IMR-90 (cell line): ENCODE results near the gene SLC2A13. TPM values are rescaled to one million over a fixed set of nuclear protein-coding genes. Genes with fewer than 3 reads are reported as not detected.

ENCODE experiments used
- ATAC-seq: fragments of 200-7000 bp; cut with Tn5 transposase; 2 replicates; pipeline ENCODE4 v1.9.1; 2020; ENCODE audit warnings: low read depth, mild to moderate bottlenecking, moderate library complexity
- BruUV-seq: library from RNA; stranded (reverse); fragments of 400-500 nt; replicated peaks from 2 replicates; lab custom pipeline; 2021; lab: Mats Ljungman, UMichigan
- CTCF ChIA-PET: fragments of 300-600 bp; formaldehyde crosslinking; extraction: SDS; loops from one replicate; lab custom pipeline; 2021; ENCODE audit warnings: antibody characterized with exemption; lab: Yijun Ruan, JAX
- POLR2A ChIA-PET: fragments of 300-600 bp; sonication (Branson Sonifier 250); formaldehyde crosslinking; loops from one replicate; lab custom pipeline; 2022; ENCODE audit warnings: antibody characterized with exemption; ENCODE audit not compliant: unreplicated experiment; lab: Charles Lee
- DNase-seq: peaks from one replicate; pipeline ENCODE4 v3.0.0; 2013
- H2AFZ ChIP-seq: replicated peaks from 2 replicates; pipeline ENCODE3; 2013; ENCODE audit warnings: low read length, mild to moderate bottlenecking; ENCODE audit not compliant: poor library complexity
- H2AK5ac ChIP-seq: 2 replicates; pipeline ENCODE4 v1.6.1; 2013; ENCODE audit warnings: low read depth, low read length, inconsistent platforms
- H2AK9ac ChIP-seq: replicated peaks from 2 replicates; pipeline ENCODE3; 2013; ENCODE audit warnings: mild to moderate bottlenecking, low read depth, low read length, moderate library complexity; ENCODE audit not compliant: poor library complexity
- H2BK120ac ChIP-seq: 2 replicates; pipeline ENCODE4 v1.6.1; 2013; ENCODE audit warnings: low read depth, low read length, inconsistent platforms
- H2BK15ac ChIP-seq: 3 replicates; pipeline ENCODE4 v1.6.1; 2013; ENCODE audit warnings: low read depth, low read length, inconsistent platforms
- H2BK20ac ChIP-seq: 2 replicates; pipeline ENCODE4 v1.6.1; 2013; ENCODE audit warnings: low read depth, mild to moderate bottlenecking, inconsistent platforms, low read length, moderate library complexity
- H2BK5ac ChIP-seq: 2 replicates; pipeline ENCODE4 v1.6.1; 2013; ENCODE audit warnings: mild to moderate bottlenecking, low read depth, low read length, inconsistent platforms; ENCODE audit not compliant: poor library complexity, severe bottlenecking
- H3K14ac ChIP-seq: replicated peaks from 2 replicates; pipeline ENCODE4 v1.6.1; 2013; ENCODE audit warnings: low read depth, low read length, inconsistent platforms
- H3K18ac ChIP-seq: 2 replicates; pipeline ENCODE4 v1.6.1; 2013; ENCODE audit warnings: low read depth, low read length, control low read depth
- H3K23ac ChIP-seq: 2 replicates; pipeline ENCODE4 v1.6.1; 2013; ENCODE audit warnings: low read depth, low read length, inconsistent platforms
- H3K27ac ChIP-seq: 2 replicates; pipeline ENCODE4 v1.5.1; 2013; ENCODE audit warnings: mild to moderate bottlenecking, control low read depth, low read length; ENCODE audit not compliant: insufficient read depth
- H3K27me3 ChIP-seq: 2 replicates; pipeline ENCODE4 v1.6.1; 2013; ENCODE audit warnings: low read length; ENCODE audit not compliant: control insufficient read depth, insufficient read depth
- H3K36me3 ChIP-seq: 2 replicates; pipeline ENCODE4 v1.6.1; 2013; ENCODE audit warnings: low read length, mixed read lengths; ENCODE audit not compliant: control insufficient read depth, insufficient read depth
- H3K4ac ChIP-seq: 2 replicates; pipeline ENCODE4 v1.6.1; 2013; ENCODE audit warnings: low read depth, low read length, inconsistent platforms
- H3K4me1 ChIP-seq: 2 replicates; pipeline ENCODE4 v1.6.1; 2013; ENCODE audit warnings: low read length, mixed read lengths; ENCODE audit not compliant: control insufficient read depth, insufficient read depth
- H3K4me2 ChIP-seq: 2 replicates; pipeline ENCODE4 v1.6.1; 2013; ENCODE audit warnings: low read depth, mild to moderate bottlenecking, control low read depth, low read length, moderate library complexity
- H3K4me3 ChIP-seq: 2 replicates; pipeline ENCODE4 v1.5.1; 2013; ENCODE audit warnings: low read depth, mild to moderate bottlenecking, control low read depth, low read length, moderate library complexity; ENCODE audit not compliant: insufficient read depth
- H3K56ac ChIP-seq: 2 replicates; pipeline ENCODE4 v1.6.1; 2013; ENCODE audit warnings: low read length, inconsistent platforms; ENCODE audit not compliant: insufficient read depth; ENCODE audit errors: extremely low read depth
- H3K79me1 ChIP-seq, 2 experiments: 2 replicates each; pipeline ENCODE4 v1.6.1; 2013; ENCODE audit warnings: low read length in 2 of 2, inconsistent platforms in 1 of 2, low read depth in 1 of 2
- H3K9ac ChIP-seq: 2 replicates; pipeline ENCODE4 v1.6.1; 2013; ENCODE audit warnings: low read depth, low read length, control low read depth
- H3K9me1 ChIP-seq: 2 replicates; pipeline ENCODE4 v1.6.1; 2013; ENCODE audit warnings: low read length, inconsistent platforms; ENCODE audit not compliant: insufficient read depth
- H3K9me3 ChIP-seq: 2 replicates; pipeline ENCODE4 v1.6.1; 2013; ENCODE audit warnings: low read length; ENCODE audit not compliant: control insufficient read depth, insufficient read depth
- H4K20me1 ChIP-seq: 2 replicates; pipeline ENCODE4 v1.6.1; 2013; ENCODE audit warnings: low read length, inconsistent platforms; ENCODE audit not compliant: insufficient read depth
- H4K5ac ChIP-seq: 2 replicates; pipeline ENCODE4 v1.6.1; 2013; ENCODE audit warnings: mild to moderate bottlenecking, low read depth, low read length, control low read depth
- H4K8ac ChIP-seq, 2 experiments: 2 replicates each; pipeline ENCODE4 v1.6.1; 2013; ENCODE audit warnings: low read depth in 2 of 2, low read length in 2 of 2, control low read depth in 1 of 2, inconsistent platforms in 1 of 2
- H4K91ac ChIP-seq: 2 replicates; pipeline ENCODE4 v1.6.1; 2013; ENCODE audit warnings: low read depth, low read length, inconsistent platforms; ENCODE audit not compliant: insufficient read depth
- BHLHE40 ChIP-seq: fragments of 150-350 bp; IDR thresholded peaks from 2 replicates; pipeline ENCODE4 v1.6.1; 2016; ENCODE audit warnings: mild to moderate bottlenecking, low read depth, low read length
- CEBPB ChIP-seq: IDR thresholded peaks from 2 replicates; pipeline ENCODE4 v1.6.1; 2012; ENCODE audit warnings: low read depth, low read length, improper control_type of control experiment
- CTCF ChIP-seq: conservative IDR thresholded peaks from 2 replicates; pipeline ENCODE4 v1.5.1; 2012; ENCODE audit warnings: mild to moderate bottlenecking, low read depth, low read length, improper control_type of control experiment
- ELK1 ChIP-seq: fragments of 150-350 bp; IDR thresholded peaks from 2 replicates; pipeline ENCODE4 v1.6.1; 2016; ENCODE audit warnings: low read depth, mild to moderate bottlenecking, low read length, moderate library complexity, borderline replicate concordance
- FOS ChIP-seq: fragments of 150-350 bp; IDR thresholded peaks from 2 replicates; pipeline ENCODE4 v1.6.1; 2016; ENCODE audit warnings: low read depth, low read length
- MAFK ChIP-seq: IDR thresholded peaks from 2 replicates; pipeline ENCODE4 v1.6.1; 2012; ENCODE audit warnings: low read depth, low read length, improper control_type of control experiment
- MAZ ChIP-seq: IDR thresholded peaks from 2 replicates; pipeline ENCODE4 v1.6.1; 2012; ENCODE audit warnings: low read depth, mild to moderate bottlenecking, low read length, improper control_type of control experiment, moderate library complexity, borderline replicate concordance
- MXI1 ChIP-seq: IDR thresholded peaks from 2 replicates; pipeline ENCODE4 v1.6.1; 2012; ENCODE audit warnings: low read depth, mild to moderate bottlenecking, low read length, moderate library complexity, borderline replicate concordance
- NFE2L2 ChIP-seq: fragments of 150-350 bp; IDR thresholded peaks from 2 replicates; pipeline ENCODE4 v1.6.1; 2016; ENCODE audit warnings: low read depth, mild to moderate bottlenecking, low read length
- POLR2A ChIP-seq: IDR thresholded peaks from 2 replicates; pipeline ENCODE4 v1.6.1; 2012; ENCODE audit warnings: mild to moderate bottlenecking, low read depth, low read length
- RCOR1 ChIP-seq: IDR thresholded peaks from 2 replicates; pipeline ENCODE4 v1.6.1; 2012; ENCODE audit warnings: mild to moderate bottlenecking, low read length, improper control_type of control experiment; ENCODE audit not compliant: insufficient replicate concordance
- SMC3 ChIP-seq: fragments of 150-350 bp; IDR thresholded peaks from 2 replicates; pipeline ENCODE4 v1.6.1; 2016; ENCODE audit warnings: low read depth, mild to moderate bottlenecking, antibody characterized with exemption, low read length, moderate library complexity
- WGBS, 2 experiments: methylation state at CpG; one replicate each; pipeline versions ENCODE4 v1.1.5 to v1.1.7; 2013; ENCODE audit warnings: missing lambda C conversion rate in 2 of 2; ENCODE audit not compliant: insufficient read length in 1 of 2; ENCODE audit errors: extremely low coverage in 2 of 2; 5-methylcytosine and 5-hydroxymethylcytosine counted together
- dilution Hi-C: fragments of 300-500 bp; cut with HindIII; formaldehyde crosslinking; loops from one replicate; pipeline ENCODE4 v1.14.3; 2018; ENCODE audit warnings: low sequenced_read_pairs; ENCODE audit not compliant: unreplicated experiment
- in situ Hi-C: fragments of 300-500 bp; cut with MboI; formaldehyde crosslinking; loops from 3 replicates; pipeline ENCODE4 v1.14.3; 2019; ENCODE audit warnings: low sequenced_read_pairs, inconsistent platforms, mixed read lengths
- intact Hi-C: fragments of 100-400 bp; cut with micrococcal nuclease; formaldehyde crosslinking; loops from 2 replicates; pipeline ENCODE4 v1.10.0; 2022
- polyA plus RNA-seq, 3 experiments: library from polyadenylated mRNA; depleted of rRNA; stranded (reverse); fragments of >200 nt; gene quantifications; 2 replicates each; pipeline ENCODE4 v1.2.3, GENCODE V29; 2012; ENCODE audit warnings: low replicate concordance in 1 of 3
- total RNA-seq: library from RNA; depleted of rRNA; stranded (reverse); fragments of >200 nt; gene quantifications from 2 replicates; pipeline ENCODE4 v1.2.3, GENCODE V29; 2012

Gene SLC2A13
- total and polyA plus RNA-seq, 2 of the 4 experiments (the other 2 are of a cell fraction) = 1.5 to 3.9 TPM

- Histone ChIP-seq H3K14ac (no peak overlapping the region), H3K4me3 (no peak overlapping the region), H3K27me3 (no peaks in the 10 kb centered on the region), H2BK120ac (no peak overlapping the region), H3K36me3 (no peaks in the 10 kb centered on the region), H2BK15ac (no peak overlapping the region), H2BK5ac (no peak overlapping the region), H3K27ac (no peak overlapping the region), H2BK20ac (no peak overlapping the region), H2AK9ac (no peak overlapping the region), H3K79me1 (no peaks in the 10 kb centered on the region), H4K8ac (no peak overlapping the region), H2AFZ (no peak overlapping the region), H3K9me1 (no peaks in the 10 kb centered on the region), H3K4me1 (no peaks in the 10 kb centered on the region), H3K4ac (no peak overlapping the region), H4K91ac (no peak overlapping the region), H3K9ac (no peak overlapping the region), H3K18ac (no peak overlapping the region), H3K23ac (no peak overlapping the region), H4K20me1 (no peaks in the 10 kb centered on the region), H3K9me3 (no peaks in the 10 kb centered on the region), H3K4me2 (no peak overlapping the region), H4K5ac (no peak overlapping the region), H2AK5ac (no peak overlapping the region), H3K56ac (no peak overlapping the region)
- DNase-seq = no peak
- POLR2A ChIA-PET = no interaction called here
- TF ChIP-seq MXI1 (no peak), FOS (no peak), BHLHE40 (no peak), RCOR1 (no peak), SMC3 (no peak), CEBPB (no peak), MAFK (no peak), NFE2L2 (no peak), CTCF (no peak), ELK1 (no peak), MAZ (no peak), POLR2A (no peak)
- intact Hi-C loops (no loop called here), in situ Hi-C loops (no loop called here), dilution Hi-C loops (no loop called here)
- BruUV-seq = no TSS peak
- CTCF ChIA-PET = no interaction called here
- no peak for ATAC-seq
- no CpG with 5 or more reads among the region's 2 CpGs for WGBS, 2 experiments
Observed at GRCh38 chr12:39966256-39966655, 139.6 kb downstream of the SLC2A13 start.
